Measurements from ENCODE around the gene TRIM3. TPM values are rescaled to one million over a fixed set of nuclear protein-coding genes. Genes with fewer than 3 reads are reported as not detected.
"Not testable (repeated sequence)": the region's sequence is repeated elsewhere in the genome, so short reads cannot be mapped to it uniquely, and the experiment has no call there.

Gene TRIM3
- total RNA-seq (2021), result 34.2 and 37.1 TPM in 2 replicates
- Bru-seq, nascent RNA, result percentile 65 among the genes with signal in this experiment
- BruChase-seq, experiment 1, labeled RNA remaining after a 2-hour chase, result percentile 68 among the genes with signal in this experiment
- percentile 67 among the genes with signal in this experiment for BruChase-seq, experiment 2, labeled RNA remaining after a 6-hour chase
- long read RNA-seq, transcript TRIM3-201 (12 exons, 2,879 nt), result major isoform, 27 of 65 reads
- long read RNA-seq, transcript TRIM3-202 (13 exons, 3,042 nt), result minor isoform, 5 of 65 reads
- long read RNA-seq, partial matches to known transcripts, result 9 of 65 reads
- long read RNA-seq, other reads (novel, unspliced or antisense), result 24 of 65 reads

DNA sequence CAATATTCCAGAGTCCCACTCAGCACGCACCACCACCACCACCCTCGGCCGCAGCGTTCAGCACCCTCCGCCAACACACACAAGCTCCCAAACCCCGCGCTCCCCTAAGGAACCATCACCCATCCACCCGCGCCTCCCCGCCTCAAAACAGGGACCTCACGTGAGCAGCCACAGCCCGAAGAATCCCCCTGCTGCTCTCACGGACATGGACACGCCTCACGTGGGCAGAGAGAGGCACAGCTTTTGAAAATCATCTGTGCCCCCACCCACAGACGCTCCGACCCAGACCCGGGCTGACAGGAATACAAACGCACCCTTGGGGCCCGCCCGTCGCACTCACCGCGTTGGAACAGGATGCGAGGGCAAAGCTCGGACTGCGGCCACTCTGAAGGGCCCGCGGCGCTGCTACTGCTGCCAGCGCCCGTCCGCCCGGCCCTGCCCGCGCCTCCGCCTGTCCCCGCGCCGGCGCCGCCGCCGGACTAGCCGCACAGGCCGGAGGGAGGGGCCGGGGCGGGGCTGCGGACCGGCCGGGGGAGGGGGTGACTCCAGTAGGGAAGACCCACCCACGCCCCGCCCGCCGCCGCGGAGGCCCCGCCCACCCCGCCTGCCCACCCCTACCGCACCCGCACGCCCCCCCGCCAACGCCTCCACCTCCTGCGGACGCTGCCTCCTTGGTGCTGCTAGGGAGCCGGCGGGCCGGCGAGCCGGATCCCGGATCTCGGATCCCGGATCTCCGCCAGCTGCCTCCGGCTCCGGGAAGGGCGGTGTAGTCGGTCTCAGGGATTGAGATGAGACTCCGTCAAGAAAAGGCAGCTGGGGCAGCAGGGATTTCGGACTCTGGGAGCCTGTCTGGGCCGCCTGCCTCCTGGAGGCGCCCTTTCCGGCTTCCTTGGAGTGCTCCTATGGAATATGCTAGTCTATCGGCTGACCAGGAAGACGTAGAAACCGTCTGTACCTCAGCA lies at the start of gene TRIM3:
Gene TRIM3 (minus strand): TSS at position 491 of the 962 bp plus-strand sequence. CDS start 8,246 bp downstream, outside the sequence.
- Histone ChIP-seq H3K27ac (ENCODE audit: low read depth, low read length, poor library complexity, severe bottlenecking) (peak within 1 kb of the TSS; percentile 86), H3K36me3 (ENCODE audit: insufficient read depth, low read length, poor library complexity, severe bottlenecking) (peaks cover 18% of the 10 kb centered on the region), H3K27me3 (replicated peaks; ENCODE audit: insufficient read depth, low read depth, low read length, poor library complexity) (no peaks in the 10 kb centered on the region), H3K4me1 (ENCODE audit: insufficient read depth, low read length, poor library complexity, severe bottlenecking) (peaks cover 26% of the 10 kb centered on the region), H3K9me3 (ENCODE audit: low read depth, low read length, poor library complexity, severe bottlenecking) (no peaks in the 10 kb centered on the region), H3K4me3 (ENCODE audit: low read depth, low read length, poor library complexity, severe bottlenecking) (peak within 1 kb of the TSS; percentile 82)
- TF ChIP-seq EZH2 (IDR thresholded peaks at IDR 0.05; ENCODE audit: borderline replicate concordance, low read depth, low read length, poor library complexity, severe bottlenecking), result no peak
- TF ChIP-seq, protein P1, sequence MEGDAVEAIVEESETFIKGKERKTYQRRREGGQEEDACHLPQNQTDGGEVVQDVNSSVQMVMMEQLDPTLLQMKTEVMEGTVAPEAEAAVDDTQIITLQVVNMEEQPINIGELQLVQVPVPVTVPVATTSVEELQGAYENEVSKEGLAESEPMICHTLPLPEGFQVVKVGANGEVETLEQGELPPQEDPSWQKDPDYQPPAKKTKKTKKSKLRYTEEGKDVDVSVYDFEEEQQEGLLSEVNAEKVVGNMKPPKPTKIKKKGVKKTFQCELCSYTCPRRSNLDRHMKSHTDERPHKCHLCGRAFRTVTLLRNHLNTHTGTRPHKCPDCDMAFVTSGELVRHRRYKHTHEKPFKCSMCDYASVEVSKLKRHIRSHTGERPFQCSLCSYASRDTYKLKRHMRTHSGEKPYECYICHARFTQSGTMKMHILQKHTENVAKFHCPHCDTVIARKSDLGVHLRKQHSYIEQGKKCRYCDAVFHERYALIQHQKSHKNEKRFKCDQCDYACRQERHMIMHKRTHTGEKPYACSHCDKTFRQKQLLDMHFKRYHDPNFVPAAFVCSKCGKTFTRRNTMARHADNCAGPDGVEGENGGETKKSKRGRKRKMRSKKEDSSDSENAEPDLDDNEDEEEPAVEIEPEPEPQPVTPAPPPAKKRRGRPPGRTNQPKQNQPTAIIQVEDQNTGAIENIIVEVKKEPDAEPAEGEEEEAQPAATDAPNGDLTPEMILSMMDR (conservative IDR thresholded peaks at IDR 0.05; ENCODE audit: low read depth, low read length), result peak; percentile 46
- POLR2A ChIA-PET (ENCODE audit: low non-redundant PET), result interaction anchor here (0.6 to 1.2 kb wide), 2 partner anchors 83 kb away, joined by 3 to 12 read pairs; partner anchors contain the start of gene SMPD1
- peak; percentile 88 for DNase-seq (ENCODE audit: low spot score)
- BruUV-seq (replicated peaks), result no TSS peak
- intact Hi-C loops (cut with micrococcal nuclease; ENCODE audit: unreplicated experiment), result no loop called here
- CTCF ChIA-PET, result interaction anchor here (0.5 to 2.4 kb wide), 3 partner anchors 95 to 771 kb away, joined by 3 to 5 read pairs (median 4); no protein-coding TSS in a partner anchor

DNA sequence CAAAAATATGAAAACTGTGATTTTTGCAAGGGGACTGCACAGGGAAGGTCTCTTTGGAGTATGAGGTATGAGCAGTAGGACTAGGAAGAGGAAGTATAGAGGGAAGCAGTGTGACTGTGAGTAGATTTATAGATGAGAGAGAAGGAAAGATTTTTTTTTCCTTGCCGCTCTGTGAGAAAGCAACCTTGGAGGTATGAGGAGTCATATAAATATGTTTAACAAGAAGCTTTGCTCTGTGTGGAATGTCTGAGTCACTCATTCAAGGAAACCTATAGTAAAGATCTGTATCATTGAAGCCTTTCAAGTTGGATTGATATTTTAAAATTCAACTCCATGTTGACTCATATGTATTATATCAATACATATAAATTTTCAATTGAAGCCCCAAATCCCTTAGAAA lies 49.5 kb upstream of the TRIM3 start:
- CTCF ChIA-PET, result no interaction called here
- H3K4me1 ChIP-seq (ENCODE audit: insufficient read depth, low read length, poor library complexity, severe bottlenecking), result no peaks in the 10 kb centered on the region

DNA sequence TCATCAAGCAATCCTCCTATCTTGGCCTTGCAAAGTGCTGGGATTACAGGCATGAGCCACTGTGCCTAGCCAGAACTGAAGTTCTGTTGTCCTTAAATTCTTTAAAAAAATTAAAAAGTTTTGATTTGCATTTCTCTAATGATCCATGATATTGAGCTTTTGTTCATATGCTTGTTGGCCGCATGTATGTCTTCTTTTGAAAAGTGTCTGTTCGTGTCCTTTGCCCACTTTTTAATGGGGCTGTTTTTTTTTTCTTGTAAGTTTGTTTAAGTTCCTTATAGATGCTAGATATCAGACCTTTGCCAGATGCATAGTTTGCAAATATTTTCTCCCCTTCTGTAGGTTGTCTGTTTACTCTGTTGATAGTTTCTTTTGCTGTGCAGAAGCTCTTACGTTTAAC lies 48.2 kb upstream of the TRIM3 start:
- H3K4me1 ChIP-seq (ENCODE audit: insufficient read depth, low read length, poor library complexity, severe bottlenecking); CTCF ChIA-PET; BruUV-seq (replicated peaks); intact Hi-C loops (cut with micrococcal nuclease; ENCODE audit: unreplicated experiment); POLR2A ChIA-PET (ENCODE audit: low non-redundant PET); H3K27ac ChIP-seq (ENCODE audit: low read depth, low read length, poor library complexity, severe bottlenecking); H3K27me3 ChIP-seq (replicated peaks; ENCODE audit: insufficient read depth, low read depth, low read length, poor library complexity); DNase-seq (ENCODE audit: low spot score); H3K9me3 ChIP-seq (ENCODE audit: low read depth, low read length, poor library complexity, severe bottlenecking); H3K4me3 ChIP-seq (ENCODE audit: low read depth, low read length, poor library complexity, severe bottlenecking): not testable (repeated sequence)
- peaks cover 14% of the 10 kb centered on the region for H3K36me3 ChIP-seq (ENCODE audit: insufficient read depth, low read length, poor library complexity, severe bottlenecking)

More for the DNA sequence above, 49.5 kb upstream of the TRIM3 start:
- POLR2A ChIA-PET (ENCODE audit: low non-redundant PET), result no interaction called here
- Histone ChIP-seq H3K27me3 (replicated peaks; ENCODE audit: insufficient read depth, low read depth, low read length, poor library complexity) (no peaks in the 10 kb centered on the region), H3K9me3 (ENCODE audit: low read depth, low read length, poor library complexity, severe bottlenecking) (no peaks in the 10 kb centered on the region), H3K4me3 (ENCODE audit: low read depth, low read length, poor library complexity, severe bottlenecking) (no peak overlapping the region), H3K36me3 (ENCODE audit: insufficient read depth, low read length, poor library complexity, severe bottlenecking) (peaks cover 6% of the 10 kb centered on the region), H3K27ac (ENCODE audit: low read depth, low read length, poor library complexity, severe bottlenecking) (no peak overlapping the region)
- intact Hi-C loops (cut with micrococcal nuclease; ENCODE audit: unreplicated experiment), result no loop called here
- TF ChIP-seq, protein P1 (conservative IDR thresholded peaks at IDR 0.05; ENCODE audit: low read depth, low read length), result no peak
- no peak for TF ChIP-seq EZH2 (IDR thresholded peaks at IDR 0.05; ENCODE audit: borderline replicate concordance, low read depth, low read length, poor library complexity, severe bottlenecking)
- DNase-seq (ENCODE audit: low spot score), result no peak
- no TSS peak for BruUV-seq (replicated peaks)
